Activated naive CD4-positive, alpha-beta T cell treated with anti-CD3 and anti-CD28 coated beads, Interleukin-2, amount 10 ng/mL, durations not matched to agents 5 hours and 36 hours (primary cell): ENCODE measurements around the gene C5AR1. TPM values are rescaled to one million over a fixed set of nuclear protein-coding genes. Genes with fewer than 3 reads are reported as not detected.

Experiments
- total RNA-seq, 2 experiments: library from RNA; stranded (reverse); gene quantifications; one replicate each; pipeline ENCODE4 v1.2.3, GENCODE V29; 2021

Gene C5AR1
- total RNA-seq, result 1 to 10 TPM in 1 of 2 experiments, not detected in 1; 1.2 TPM

GRCh38 chr19:47309608-47310007 is at the start of gene C5AR1:
TSS of gene C5AR1 (plus strand) at chr19:47309861. CDS start at chr19:47309896, 35 bp downstream.

GRCh38 chr19:47274071-47274890 is 35.4 kb upstream of the C5AR1 start, which contains the start of gene INAFM1:
TSS of gene INAFM1 (plus strand) at chr19:47274885. CDS start at chr19:47274920, 35 bp downstream.

GRCh38 chr19:47331931-47332547 is 22.4 kb downstream of the C5AR1 start, which contains the start of gene C5AR2:
TSS of gene C5AR2 (plus strand) at chr19:47332175. CDS start at chr19:47340800, 8,625 bp downstream.

DNA sequence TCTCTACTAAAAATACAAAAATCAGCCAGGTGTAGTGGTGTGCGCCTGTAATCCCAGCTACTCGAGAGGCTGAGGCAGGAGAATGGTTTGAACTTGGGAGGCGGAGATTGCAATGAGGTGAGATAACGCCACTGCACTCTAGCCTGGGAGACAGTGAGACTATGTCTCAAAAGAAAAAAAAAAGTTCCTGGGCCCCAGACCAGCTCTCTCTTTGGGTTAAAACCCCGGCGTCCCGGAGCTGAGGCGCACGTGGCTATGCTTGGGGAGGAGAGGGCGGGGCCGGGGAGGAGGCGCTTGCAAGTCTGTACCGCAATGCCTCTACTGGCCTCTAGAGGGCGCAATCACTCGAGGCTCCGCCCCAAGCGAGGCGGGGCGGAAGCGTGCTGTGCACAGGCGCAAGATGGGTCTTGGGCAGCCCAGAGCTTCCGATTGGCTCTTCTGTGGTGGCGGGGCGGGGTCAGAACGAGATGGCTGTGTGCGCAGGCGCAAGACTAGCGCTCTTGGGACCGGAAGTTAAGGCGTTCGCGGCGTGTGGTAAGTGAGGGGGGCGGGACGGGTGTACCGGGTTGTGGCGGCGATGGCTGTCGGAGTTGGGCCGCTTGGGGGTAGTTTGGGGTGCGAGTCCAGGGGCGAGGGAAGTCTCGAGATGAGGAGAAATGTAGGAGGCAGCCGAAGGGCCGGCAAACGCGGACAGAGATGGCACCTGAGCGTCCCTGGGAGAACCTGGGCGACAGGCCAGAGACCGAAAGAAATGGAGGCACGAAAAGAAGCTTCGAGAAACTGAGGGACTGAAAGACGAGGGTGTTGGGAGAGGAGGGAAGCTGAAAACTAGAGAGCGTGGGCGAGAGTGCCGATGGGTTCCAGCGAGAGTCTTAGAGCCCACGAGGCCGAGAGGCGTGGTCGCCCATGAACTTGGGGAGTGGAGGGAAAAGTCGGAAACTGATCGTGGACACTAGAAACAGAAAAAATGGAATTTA is 39.4 kb downstream of the C5AR1 start, which contains the start of gene DHX34:
DHX34 (plus strand) TSS at position 497 of the 977 bp plus-strand sequence. CDS start 3,716 bp downstream, outside the sequence.

Other genes with a start within 250 kb of the C5AR1 start
- 10 to 100 TPM; 86.1 to 86.9 TPM for gene ZC3H4, start 196.1 kb upstream of the C5AR1 start, total RNA-seq
- gene SAE1, start 179.0 kb upstream of the C5AR1 start, total RNA-seq, result 100 to 1,000 TPM; 121 to 142 TPM
- gene BBC3, start 78.7 kb upstream of the C5AR1 start, total RNA-seq, result 10 to 100 TPM; 22.1 to 22.5 TPM
- 10 to 100 TPM; 26.2 to 29.0 TPM for gene CCDC9, start 53.3 kb upstream of the C5AR1 start, total RNA-seq
- gene INAFM1, start 35.0 kb upstream of the C5AR1 start, total RNA-seq, result 10 to 100 TPM in 1 of 2 experiments, 1 to 10 TPM in 1; 9.9 to 11.8 TPM
- gene C5AR2, start 22.3 kb downstream of the C5AR1 start, total RNA-seq, result 1 to 10 TPM in 1 of 2 experiments, under 1 TPM in 1; 0.84 to 1.0 TPM
- gene DHX34, start 39.5 kb downstream of the C5AR1 start, total RNA-seq, result 10 to 100 TPM; 11.8 to 11.9 TPM
- not detected for gene MEIS3, start 109.7 kb downstream of the C5AR1 start, total RNA-seq
- gene SLC8A2, start 162.0 kb downstream of the C5AR1 start, total RNA-seq, result not detected
- 10 to 100 TPM in 1 of 2 experiments, 1 to 10 TPM in 1; 9.5 to 10.8 TPM for gene KPTN, start 174.4 kb downstream of the C5AR1 start, total RNA-seq
- 10 to 100 TPM; 83.1 to 93.3 TPM for gene NAPA, start 205.2 kb downstream of the C5AR1 start, total RNA-seq